Measurements from ENCODE around the gene SYTL3.
"Not testable (repeated sequence)": the region's sequence is repeated elsewhere in the genome, so short reads cannot be mapped to it uniquely, and the experiment has no call there.

SYTL3 gene

GRCh38 chr6:158778005-158778527, 128.2 kb downstream of the SYTL3 start:
- DNase-seq = no peak

DNA sequence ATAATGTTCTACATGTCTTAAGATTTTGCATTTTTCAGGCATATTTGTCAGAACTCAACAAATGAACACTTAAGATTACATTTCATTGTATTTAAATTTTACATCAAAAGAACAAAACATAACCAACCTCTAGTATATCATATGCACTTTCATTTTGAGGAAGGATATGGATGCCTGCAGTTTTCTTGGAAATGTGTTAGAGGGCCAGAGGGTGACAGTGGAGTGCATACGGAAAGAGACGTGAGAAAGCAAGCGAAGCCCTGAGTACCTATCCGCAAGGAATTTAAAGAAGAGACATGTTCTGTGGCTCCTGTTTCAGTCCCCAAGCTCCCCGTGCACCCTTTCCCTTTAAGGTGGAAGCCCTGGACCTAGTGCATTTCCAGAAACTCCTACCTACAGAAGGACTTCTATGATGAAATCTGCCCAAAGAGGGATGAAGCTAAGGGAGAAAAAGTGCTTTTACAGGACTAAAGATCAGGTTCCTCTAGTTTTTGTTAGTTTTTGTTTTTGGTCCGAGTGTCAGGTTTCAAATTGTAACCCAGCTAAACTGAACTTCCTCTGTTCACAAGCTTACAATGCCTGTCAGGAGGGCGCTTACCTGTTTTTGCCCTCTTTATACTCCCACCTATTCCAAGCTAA, 130.5 kb downstream of the SYTL3 start:
- no peak for DNase-seq

DNA sequence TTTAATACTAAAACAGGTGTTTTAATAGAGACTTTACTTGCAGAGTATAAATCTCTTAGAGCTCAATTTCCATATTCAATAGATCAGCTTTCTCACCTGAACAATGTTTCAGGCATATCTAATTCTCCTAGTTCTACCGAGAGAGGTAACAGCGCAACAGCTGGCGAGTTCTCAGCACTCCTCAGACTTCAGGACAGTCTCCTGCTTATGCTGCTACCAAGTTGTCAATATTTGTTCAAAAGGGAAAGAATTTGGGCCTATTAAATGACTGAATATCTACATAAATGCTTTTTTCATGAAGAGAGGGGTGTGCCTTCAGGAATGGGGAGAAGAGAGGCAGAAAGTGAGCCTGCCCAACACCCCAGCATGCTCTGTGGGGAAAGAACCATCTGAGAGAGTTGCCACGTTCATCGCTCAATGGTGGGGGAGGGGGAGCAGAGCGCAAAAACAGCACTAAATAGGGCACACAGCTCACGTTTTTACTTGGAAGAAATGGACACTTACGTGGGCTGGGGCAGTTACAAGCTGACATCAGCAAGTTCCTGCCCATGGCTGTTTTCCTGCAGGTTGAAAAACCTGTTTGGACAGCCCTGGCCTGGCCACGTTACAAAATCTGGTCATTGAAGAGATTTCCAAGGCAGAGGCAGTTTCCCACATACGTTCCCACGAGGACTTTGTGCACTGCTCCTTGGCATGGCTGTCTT, 131.3 kb downstream of the SYTL3 start:
- DNase-seq = no peak

- no peak for DNase-seq
Measured at GRCh38 chr6:158781692-158782373, 132.0 kb downstream of the SYTL3 start.

DNA sequence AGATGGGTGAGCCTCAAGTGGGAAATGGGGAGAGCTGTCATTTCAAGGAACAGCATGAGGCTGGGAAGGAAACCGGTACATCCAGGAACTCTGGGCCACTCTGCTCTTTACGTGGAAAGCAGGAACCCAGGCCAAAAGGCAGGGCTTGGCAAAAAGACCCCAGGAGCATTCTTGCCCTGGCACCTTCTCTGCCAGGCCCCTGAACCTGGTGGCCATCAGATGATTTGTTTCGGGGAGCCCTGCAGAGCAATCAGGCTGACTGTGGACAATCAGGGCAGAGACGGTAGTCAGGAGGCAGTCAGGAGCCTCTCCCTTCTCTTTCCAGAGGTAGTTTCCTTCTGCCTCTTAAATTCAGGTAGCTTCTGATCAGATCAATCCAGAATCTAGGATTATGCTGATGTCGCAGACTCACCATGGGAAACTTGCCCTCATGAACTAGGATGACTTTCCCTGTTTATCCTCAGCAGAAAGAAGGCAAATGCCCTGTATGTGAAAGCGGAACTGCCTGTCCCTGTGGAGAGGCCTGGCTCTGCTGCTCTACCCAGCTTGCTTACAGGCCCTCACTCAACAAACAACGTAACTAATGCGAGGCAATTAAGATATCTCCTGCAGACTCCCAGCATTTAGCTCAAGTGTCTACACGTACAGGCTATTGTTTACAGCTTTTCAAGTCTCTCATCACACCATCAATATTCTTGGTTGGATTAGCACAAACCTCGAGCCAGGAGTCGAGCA, 132.7 kb downstream of the SYTL3 start:
- no peak for DNase-seq

GRCh38 chr6:158783167-158783450, 133.3 kb downstream of the SYTL3 start:
- DNase-seq = no peak

DNA sequence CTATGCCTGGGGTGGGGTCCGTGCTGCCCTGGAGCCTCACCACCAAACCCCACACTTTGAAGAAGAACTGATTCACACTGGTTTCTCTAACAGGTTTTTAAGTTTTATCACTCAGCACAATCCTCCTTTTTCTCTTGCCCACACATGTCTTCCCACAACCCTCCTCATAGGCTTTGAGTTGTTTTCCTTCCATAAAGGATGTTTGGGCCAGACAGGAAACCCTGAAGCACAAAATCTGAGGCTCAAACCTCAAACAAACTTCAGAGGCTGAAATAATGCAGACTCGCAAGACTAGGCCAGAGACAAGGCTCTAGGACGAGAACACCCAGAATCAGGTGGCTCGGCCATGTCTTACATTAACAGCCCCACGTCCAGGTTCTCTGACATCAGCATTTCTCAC, 134.0 kb downstream of the SYTL3 start:
- DNase-seq = no peak

DNA sequence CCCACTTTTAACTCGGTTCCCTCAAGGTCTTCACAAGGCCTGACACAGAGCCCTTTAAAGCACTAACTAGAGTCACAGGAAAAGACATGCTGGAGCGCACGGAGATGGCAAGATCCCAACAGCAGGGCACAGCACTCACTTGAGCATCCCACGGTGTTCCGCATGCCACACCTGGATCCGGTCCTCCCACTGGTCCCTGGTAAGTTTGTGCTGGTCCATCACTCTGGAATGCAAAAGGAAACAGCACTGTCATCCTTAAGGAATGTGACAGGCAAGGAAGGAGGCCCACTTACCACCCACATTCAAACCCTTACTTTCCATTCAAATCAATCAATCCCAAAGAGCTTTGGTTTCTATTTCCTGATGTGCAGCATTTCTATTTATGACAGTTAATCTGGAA, 134.7 kb downstream of the SYTL3 start:
- DNase-seq = no peak

DNA sequence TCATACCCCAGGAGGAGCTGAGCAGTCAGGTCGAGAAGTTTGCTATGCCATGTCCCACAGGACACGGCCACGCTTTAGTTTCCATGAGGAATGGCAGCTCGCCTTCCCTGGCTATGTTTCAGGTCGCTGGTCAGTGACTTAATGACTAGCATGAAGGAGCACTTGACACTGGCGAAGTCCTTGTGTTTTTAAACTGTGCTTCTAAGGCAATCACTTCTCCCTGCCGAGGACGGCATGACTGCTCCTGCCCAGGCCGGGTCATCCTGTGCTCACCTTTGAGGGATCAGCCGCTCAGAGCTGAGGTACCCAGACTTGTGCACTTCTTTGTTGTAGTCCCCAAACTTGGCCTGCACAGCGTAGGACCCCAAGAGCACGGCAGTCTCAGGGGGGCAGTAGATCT, 135.2 kb downstream of the SYTL3 start:
- DNase-seq = no peak

GRCh38 chr6:158786645-158787304, 136.9 kb downstream of the SYTL3 start:
- DNase-seq = no peak

DNA sequence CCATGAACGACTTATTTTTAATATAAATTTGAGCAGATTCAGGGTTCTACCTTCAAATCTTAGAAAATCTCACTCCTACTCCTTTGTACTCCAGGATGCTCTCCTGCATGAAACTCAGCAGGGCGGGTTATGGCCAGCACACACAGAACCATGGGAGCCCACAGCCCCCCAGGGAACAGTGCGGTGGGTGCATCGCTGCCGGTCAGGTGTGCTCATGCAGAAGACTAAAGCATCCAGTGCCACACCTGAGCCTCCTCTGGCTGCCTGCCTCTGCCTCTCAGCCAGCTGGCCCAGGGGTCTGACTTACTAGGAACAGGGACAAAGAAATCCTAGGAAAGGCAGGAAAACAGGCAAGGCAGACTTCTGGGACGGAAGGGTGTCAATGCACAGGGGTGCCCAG, 137.5 kb downstream of the SYTL3 start:
- DNase-seq = no peak

GRCh38 chr6:158789115-158789917, 139.5 kb downstream of the SYTL3 start:
- DNase-seq = no peak

- DNase-seq = no peak
Measured at GRCh38 chr6:158791274-158791855, 141.5 kb downstream of the SYTL3 start.

DNA sequence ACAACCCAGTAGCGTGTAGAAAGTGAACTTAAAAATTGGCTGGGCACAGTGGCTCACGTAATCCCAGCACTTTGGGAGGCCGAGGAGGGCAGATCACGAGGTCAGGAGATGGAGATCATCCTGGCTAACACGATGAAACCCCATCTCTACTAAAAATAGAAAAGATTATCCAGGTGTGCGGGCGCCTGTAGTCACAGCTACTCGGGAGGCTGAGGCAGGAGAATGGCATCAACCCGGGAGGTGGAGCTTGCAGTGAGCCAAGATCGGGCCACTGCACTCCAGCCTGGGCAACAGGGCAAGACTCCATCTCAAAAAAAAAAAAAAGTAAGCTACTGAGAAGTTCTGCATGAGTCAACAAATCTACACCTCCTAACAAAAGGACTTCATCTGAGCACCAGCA, 142.7 kb downstream of the SYTL3 start:
- not testable (repeated sequence) for DNase-seq

GRCh38 chr6:158793432-158793831, 143.6 kb downstream of the SYTL3 start:
- no peak for DNase-seq

DNA sequence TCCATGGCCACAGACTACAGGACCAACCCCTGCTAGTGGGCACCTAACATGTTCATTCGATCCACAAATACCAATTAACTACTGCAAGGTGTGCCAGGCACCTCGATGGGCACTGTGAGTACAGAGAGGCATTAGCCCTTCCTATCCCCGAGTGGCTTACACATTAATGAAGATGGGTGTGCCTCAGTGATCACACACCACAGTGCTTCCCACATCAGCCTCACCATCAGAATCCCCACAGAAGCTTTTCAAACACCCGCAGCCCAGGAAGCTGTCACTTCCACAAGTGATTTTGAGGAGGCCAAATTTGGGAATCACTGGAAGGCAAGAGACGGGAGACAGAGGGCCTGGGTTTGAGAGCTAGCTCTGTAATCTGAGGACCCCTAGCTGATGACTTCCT, 145.7 kb downstream of the SYTL3 start:
- no peak for DNase-seq

- DNase-seq = no peak
Measured at GRCh38 chr6:158796353-158796752, 146.5 kb downstream of the SYTL3 start.

- DNase-seq = no peak
Measured at GRCh38 chr6:158797331-158798310, 147.8 kb downstream of the SYTL3 start.

DNA sequence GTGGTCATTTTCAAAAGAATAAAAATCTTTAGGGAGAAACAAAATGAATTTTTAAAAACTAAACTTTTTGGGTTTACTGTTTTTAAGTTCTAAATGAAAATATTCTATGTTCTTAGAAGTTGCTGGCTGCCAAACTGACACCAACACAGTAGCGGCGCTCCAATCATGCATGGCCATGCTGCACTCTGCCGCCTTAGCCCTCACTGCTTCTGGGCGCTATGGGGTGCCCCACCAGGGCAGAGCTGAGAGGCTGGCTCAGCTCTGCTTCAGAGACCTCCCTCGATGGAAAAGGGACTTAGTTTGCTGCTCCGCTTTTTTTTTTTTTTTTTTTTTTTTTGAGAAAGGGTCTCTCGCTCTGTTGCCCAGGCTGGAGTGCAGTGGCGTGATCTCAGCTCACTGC, 148.5 kb downstream of the SYTL3 start:
- DNase-seq = no peak

DNA sequence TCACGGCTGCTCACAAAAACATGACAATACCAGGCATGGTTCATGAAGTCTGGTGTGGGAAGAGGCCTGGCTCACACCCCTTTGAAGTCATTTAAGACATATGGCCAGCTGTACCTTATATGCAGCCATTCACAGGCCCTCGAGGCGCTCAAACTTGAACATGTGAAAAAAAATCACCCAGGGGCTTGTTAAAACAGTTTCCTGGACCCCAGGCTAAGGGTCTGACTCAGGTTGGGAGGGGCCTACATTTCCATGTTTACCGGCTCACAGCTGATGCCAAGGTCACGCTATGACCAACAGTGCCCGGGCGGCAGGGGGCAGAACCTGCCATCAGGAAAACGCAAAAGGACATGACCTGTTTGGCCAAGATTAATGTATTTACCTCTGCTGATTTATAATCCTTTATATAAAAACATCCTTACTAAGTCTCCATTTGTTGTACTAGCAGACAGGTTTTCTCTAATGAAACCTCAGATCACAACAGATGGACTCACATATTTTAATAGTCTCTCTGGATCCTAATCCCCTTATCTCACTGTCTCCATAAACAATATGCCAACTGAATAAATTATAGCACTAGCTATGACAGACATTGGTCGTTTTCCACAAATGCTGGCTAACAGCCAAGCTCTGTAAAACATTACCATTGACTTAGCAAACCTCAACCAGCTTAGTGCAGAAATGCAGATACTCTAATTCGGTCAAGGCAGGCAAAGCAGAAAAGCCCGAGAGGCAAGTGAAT, 149.4 kb downstream of the SYTL3 start:
- no peak for DNase-seq
